ENCODE data around the gene ACSF3.
"Not testable (repeated sequence)": the region's sequence is repeated elsewhere in the genome, so short reads cannot be mapped to it uniquely, and the experiment has no call there.

Gene ACSF3

GRCh38 chr16:89074072-89074674 lies 19.5 kb upstream of the ACSF3 start:
- DNase-seq = not testable (repeated sequence)

GRCh38 chr16:89074803-89075688 lies 18.6 kb upstream of the ACSF3 start:
- no peak for DNase-seq

- no peak for DNase-seq
These were observed 17.5 kb upstream of the ACSF3 start for GRCh38 chr16:89076159-89076558.

- DNase-seq = no peak
These were observed 16.6 kb upstream of the ACSF3 start for GRCh38 chr16:89077076-89077475.

- DNase-seq = no peak
These were observed 15.5 kb upstream of the ACSF3 start for GRCh38 chr16:89078172-89078571.

- no peak for DNase-seq
These were observed 14.1 kb upstream of the ACSF3 start for GRCh38 chr16:89079434-89079980.

GRCh38 chr16:89080196-89080853 lies 13.3 kb upstream of the ACSF3 start:
- no peak for DNase-seq

GRCh38 chr16:89081556-89081955 lies 12.1 kb upstream of the ACSF3 start:
- no peak for DNase-seq

- no peak for DNase-seq
These were observed 9.2 kb upstream of the ACSF3 start for GRCh38 chr16:89084411-89084810.

- no peak for DNase-seq
These were observed 8.6 kb upstream of the ACSF3 start for GRCh38 chr16:89084814-89085612.

GRCh38 chr16:89085755-89086154 lies 7.9 kb upstream of the ACSF3 start:
- DNase-seq = no peak

- DNase-seq = no peak
These were observed 5.6 kb upstream of the ACSF3 start for GRCh38 chr16:89087922-89088497.

GRCh38 chr16:89089120-89089519 lies 4.5 kb upstream of the ACSF3 start:
- no peak for DNase-seq

GRCh38 chr16:89090182-89090630 lies 3.4 kb upstream of the ACSF3 start:
- DNase-seq = no peak

GRCh38 chr16:89090669-89091426 lies 2.8 kb upstream of the ACSF3 start:
- no peak for DNase-seq

- DNase-seq = no peak
These were observed 1.6 kb upstream of the ACSF3 start for GRCh38 chr16:89092013-89092412.

- not testable (repeated sequence) for DNase-seq
These were observed 425 bp upstream of the ACSF3 start for GRCh38 chr16:89093252-89093601.

GRCh38 chr16:89094252-89094879 lies 714 bp downstream of the ACSF3 start:
- DNase-seq = no peak

GRCh38 chr16:89094880-89095258 lies 1.2 kb downstream of the ACSF3 start:
- DNase-seq = no peak

GRCh38 chr16:89095491-89095951 lies 1.9 kb downstream of the ACSF3 start:
- DNase-seq = no peak

Data from NCI-H1436 (cell line).